ACHN (cell line): Measurements from ENCODE around the gene LYZ.
"Not testable (repeated sequence)": the region's sequence is repeated elsewhere in the genome, so short reads cannot be mapped to it uniquely, and the experiment has no call there.

Source experiments
- DNase-seq: peaks from one replicate; pipeline ENCODE4 v3.0.0-alpha.2; 2015
- in situ Hi-C: cut with HindIII; loops from 2 replicates; pipeline ENCODE4 v1.10.0; 2017; ENCODE audit warnings: low sequenced_read_pairs, low pct_ligation_motif_present, low pct_unique_long_range_greater_than_20kb

LYZ gene

GRCh38 chr12:69348162-69348938 lies at the start of gene LYZ:
Gene LYZ, plus strand, starts transcription at chr12:69348381. Its CDS starts 28 bp downstream, at chr12:69348409.
- in situ Hi-C loops: no loop called here

GRCh38 chr12:69298947-69299346 lies 49.2 kb upstream of the LYZ start:
- no peak for DNase-seq
- in situ Hi-C loops: no loop called here

More at GRCh38 chr12:69348162-69348938, at the start of gene LYZ:
- no peak for DNase-seq

DNA sequence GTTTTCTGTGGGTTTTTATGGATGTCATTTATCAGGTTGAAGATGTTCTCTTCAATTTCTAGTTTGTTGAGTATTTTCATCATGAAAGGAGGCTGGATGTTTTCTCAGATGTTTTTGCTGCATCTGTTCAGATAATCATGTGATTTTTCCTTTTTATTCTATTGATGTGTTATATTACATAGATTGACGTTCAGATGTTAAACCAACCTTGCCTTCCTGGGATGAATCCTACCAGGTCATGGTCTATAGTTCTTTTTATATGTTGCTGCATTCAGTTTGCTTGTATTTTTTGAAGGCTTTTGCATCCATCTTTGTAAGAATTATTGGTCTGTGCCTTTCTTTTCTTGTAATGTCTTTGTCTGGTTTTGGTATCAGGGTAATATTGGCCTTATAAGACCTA lies 43.9 kb upstream of the LYZ start:
- in situ Hi-C loops: no loop called here
- DNase-seq: no peak

- DNase-seq: no peak
- in situ Hi-C loops: no loop called here
Observed at GRCh38 chr12:69309461-69309860, 38.7 kb upstream of the LYZ start.

DNA sequence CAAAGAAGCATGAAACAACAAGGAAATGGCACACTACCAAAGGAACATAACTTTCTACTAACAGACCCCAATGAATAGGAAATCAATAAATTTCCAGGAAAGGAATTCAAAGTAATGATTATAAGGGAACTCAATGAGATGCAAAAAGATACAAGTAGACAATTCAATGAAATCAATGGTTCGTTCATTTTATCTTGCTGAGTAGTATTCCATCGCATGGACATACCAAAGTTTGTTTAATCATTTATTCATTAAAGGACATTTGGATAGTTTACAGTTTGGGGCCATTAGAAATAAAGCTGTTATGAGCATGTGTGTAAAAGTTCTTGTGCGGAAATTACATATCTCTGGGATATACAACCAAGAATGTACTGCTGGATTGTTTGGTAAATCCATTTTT lies 35.0 kb upstream of the LYZ start:
- no peak for DNase-seq
- in situ Hi-C loops: no loop called here

DNA sequence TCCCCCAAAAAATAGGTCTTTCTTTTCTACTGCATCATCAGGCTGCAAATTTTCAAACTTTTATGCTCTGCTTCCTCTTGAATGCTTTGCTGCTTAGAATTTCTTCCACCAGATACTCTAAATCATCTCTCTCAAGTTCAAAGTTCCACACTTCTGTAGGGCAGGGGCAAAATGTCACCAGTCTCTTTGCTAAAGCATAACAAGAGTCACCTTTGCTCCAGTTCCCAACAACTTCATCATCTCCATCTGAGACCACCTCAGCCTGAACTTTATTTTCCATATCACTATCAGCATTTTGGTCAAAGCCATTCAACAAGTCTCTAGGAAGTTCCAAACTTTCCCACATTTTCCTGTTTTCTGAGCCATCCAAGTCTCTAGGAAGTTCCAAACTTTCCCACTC lies 31.4 kb upstream of the LYZ start:
- in situ Hi-C loops, DNase-seq: not testable (repeated sequence)

DNA sequence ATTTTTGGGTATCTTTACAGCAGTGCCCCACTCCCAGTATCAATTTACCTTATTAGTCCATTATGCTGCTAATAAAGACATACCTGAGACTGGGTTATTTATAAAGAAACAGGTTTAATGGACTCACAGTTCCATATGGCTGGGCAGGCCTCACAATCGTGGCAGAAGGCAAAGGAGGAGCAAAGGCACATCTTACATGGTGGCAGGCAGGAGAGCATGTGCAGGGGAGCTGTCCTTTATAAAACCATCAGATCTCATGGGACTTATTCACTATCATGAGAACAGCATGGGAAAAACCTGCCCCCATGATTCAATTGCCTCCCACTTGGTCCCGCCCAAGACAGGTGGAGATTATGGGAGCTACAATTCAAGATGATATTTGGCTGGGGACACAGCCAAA lies 30.9 kb upstream of the LYZ start:
- DNase-seq, in situ Hi-C loops: not testable (repeated sequence)

GRCh38 chr12:69318225-69318624 lies 30.0 kb upstream of the LYZ start:
- in situ Hi-C loops: no loop called here
- DNase-seq: no peak

DNA sequence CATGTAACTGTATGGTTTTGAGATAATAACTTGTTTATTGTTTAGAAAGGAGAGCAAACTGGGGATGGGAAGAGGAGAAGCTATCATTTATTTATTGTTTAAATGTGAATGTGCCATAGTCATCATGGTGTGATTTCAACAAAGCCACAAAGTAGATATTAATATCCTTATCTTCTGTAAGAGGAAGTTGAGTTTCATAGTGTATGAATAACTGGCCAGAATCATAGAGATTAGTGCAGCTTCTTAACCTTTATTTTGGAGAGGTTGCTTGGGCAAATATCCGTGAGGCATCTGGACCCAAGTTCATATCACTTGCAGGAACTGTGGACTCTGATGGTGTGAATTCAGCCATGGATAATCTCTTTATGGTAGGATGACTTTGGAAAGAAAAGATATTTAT lies 26.8 kb upstream of the LYZ start:
- no peak for DNase-seq
- in situ Hi-C loops: no loop called here

DNA sequence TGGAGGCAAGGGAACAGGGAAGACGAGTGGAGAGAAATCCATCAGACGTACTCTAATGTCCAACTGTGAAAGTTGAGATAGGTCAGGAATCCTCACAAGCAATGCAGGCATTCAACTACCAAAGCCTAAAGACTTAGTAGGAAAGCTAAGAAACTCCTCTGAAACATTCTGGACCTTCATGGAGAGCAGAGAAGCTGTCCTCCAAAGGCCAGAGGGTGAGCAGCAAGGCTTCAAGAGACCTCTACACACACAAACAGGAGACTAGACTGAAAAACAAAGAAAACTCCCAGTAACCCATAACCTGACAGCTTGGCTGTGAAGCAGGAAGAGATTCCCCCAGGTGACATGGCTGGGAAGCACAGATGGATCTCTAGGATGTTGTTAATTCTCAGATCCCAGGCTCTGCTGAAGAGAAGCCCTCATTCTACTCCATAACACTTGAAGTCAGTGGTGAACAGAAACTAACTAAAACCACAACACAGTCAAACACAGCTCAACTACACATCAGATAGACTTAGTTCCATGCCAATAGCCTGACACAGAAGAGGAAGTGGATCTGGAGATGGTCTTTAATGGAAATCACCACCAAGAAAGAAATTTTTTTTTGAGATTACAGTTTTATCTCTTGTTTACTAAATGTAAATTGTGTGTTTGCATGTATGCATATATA lies 23.2 kb upstream of the LYZ start:
- in situ Hi-C loops: no loop called here
- DNase-seq: no peak

- no peak for DNase-seq
- in situ Hi-C loops: no loop called here
Observed at GRCh38 chr12:69328426-69328825, 19.8 kb upstream of the LYZ start.

GRCh38 chr12:69329669-69330428 lies 18.3 kb upstream of the LYZ start:
- DNase-seq: no peak
- in situ Hi-C loops: no loop called here

DNA sequence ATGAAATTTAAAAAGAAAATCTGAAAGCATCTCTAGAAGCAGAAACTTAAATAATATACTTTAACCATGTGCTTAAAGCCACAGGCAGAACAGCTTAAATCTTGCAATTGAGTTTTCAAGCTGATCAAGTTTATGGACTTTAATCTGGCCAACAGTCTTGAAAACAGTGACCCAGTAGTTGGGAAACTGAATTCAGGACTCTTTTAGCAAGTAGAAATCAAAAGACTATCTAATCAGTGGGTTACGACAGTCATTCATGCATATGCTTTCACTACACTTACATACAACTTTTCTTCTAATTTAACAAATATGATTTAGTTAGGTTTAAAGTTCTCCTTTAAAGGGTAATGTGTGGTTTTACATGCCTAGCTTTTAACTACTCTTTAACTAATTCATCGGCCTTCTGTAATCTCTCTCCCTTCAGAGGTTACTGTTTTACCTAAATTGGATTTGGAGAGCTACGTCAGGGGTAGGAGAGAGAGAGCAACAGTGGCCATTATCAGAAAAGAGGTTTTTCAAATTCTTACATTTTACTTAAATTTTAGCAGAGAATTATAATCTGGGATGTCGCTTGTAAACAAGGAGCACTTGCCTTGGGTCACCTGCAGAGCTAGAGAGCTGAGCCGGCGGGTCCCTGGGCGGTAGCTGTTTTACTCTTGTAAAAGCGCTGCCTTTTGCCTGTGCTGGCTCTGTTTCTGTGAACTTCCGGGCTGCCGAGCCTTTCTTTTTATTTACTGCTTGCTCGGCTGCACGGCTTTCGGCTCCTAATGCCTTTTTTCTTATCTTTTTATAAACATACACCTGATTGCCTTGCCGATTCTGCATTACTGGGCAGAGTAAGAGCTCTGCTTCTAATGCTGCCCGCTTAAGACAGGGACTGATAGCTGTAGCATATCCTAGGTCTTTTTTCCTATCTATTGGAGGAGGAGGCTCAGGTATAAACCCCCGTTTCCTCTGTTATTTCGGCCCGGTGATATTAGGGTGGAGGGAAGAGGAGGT lies 17.4 kb upstream of the LYZ start:
- in situ Hi-C loops: no loop called here
- peak; percentile 50 for DNase-seq

DNA sequence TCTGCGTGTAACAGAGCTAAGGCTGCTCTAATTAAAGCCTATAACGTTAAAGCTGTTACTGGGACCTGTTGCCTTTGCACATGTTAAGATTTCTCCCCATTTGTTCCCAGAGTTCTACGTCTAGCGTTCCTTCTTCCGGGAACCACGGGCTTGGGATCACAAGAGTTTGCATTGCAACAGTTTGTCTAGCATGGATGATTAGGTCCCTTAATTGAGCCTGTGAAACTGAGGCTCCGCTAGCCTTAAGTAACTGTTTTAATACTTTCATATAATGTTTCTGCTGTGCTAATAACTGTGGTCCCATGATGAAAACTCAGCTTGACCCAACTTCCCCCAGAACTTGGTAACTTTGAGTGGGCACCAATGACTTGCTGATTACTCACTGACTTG lies 16.7 kb upstream of the LYZ start:
- DNase-seq: no peak
- in situ Hi-C loops: no loop called here

DNA sequence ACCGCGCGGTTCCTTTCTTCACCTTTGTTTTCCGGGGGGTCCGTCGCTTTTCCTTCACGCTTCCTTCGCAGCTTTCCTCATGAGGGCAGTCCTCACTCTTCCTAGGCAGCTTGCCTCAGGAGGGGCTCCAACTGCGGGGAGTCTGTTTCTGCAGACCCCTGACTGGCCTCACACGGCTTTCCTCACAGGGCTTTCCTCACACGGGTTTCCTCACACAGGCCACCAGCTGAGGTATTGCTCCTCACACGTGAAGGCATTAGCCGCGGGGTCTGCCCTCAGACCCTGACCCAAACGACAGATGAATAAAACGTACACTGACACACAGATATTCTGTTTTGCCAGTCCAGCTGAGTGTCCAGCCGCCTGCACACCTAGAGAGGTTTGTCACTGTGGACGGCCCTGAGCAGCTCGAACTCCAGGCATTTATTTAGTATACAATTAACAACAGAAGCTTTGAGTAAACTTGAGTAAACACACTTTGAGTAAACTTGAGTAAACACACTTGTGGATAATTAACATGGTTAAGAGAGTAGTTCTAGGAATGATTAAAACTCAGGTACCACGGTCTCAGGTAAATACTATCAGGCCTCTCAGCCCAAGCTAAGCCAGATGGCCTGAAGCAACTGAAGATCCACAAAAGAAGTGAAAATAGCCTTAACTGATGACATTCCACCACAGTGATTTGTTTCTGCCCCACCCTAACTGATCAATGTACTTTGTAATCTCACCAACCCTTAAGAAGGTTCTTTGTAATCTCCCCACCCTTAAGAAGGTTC lies 16.1 kb upstream of the LYZ start:
- in situ Hi-C loops: no loop called here
- DNase-seq: no peak

DNA sequence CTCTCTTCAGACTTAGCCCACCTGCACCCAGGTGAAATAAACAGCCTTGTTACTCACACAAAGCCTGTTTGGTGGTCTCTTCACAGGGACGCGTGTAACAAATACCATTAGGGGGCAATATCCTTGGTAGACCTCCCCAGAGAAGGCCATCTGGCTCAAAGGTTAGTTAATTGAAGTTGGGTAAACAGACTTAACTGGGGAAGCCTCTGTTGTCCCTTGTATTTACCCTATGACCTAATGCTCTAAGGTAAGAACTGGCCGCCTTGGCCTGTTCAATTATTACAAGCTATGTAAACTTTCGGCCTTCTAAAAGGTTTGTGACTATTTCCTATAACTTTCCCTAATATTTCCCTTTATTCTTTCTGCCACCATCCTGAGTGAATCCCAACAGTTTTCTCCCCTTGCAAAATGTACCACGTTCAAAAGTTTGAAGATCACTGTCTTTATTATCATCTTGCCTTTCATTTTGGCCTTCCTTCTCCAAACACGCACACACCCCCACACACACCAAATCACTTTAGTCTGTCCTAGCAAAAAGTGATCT lies 15.3 kb upstream of the LYZ start:
- in situ Hi-C loops: no loop called here
- no peak for DNase-seq

DNA sequence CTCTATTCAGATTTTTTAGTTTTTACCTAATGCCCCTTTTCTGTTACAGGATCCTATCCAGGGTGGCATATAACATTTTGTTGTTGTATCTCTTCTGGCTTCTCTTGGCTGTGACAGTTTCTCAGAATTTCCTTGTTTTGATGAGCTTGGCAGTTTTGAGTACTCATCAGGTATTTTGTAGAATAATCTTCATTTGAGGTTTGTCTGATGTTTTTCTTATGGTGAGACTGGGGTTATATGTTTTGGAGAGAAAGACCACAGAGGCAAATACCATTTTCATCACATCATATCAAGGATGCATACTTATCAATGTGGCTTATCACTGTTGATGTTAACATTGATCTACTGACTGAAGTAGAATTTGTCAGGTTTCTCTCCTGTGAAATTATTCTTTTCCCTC lies 14.0 kb upstream of the LYZ start:
- DNase-seq: no peak
- in situ Hi-C loops: no loop called here
